Muscle layer of colon (tissue), 2 donors: ENCODE measurements around the gene SRGAP2B.
"Not testable (repeated sequence)": the region's sequence is repeated elsewhere in the genome, so short reads cannot be mapped to it uniquely, and the experiment has no call there.

ENCODE experiments used
- H3K27ac ChIP-seq: one replicate; pipeline ENCODE4 v1.7.0; 2013; ENCODE audit warnings: low read depth, mild to moderate bottlenecking, low read length, moderate library complexity
- H3K27me3 ChIP-seq, 2 donors: one replicate each; pipeline ENCODE4 v1.7.0; 2013; ENCODE audit warnings: low read length in 2 of 2, mild to moderate bottlenecking in 2 of 2; ENCODE audit not compliant: insufficient read depth in 2 of 2, control insufficient read depth in 1 of 2
- H3K36me3 ChIP-seq: one replicate; pipeline ENCODE4 v1.7.0; 2013; ENCODE audit warnings: mild to moderate bottlenecking, low read length; ENCODE audit not compliant: insufficient read depth
- H3K4me1 ChIP-seq: one replicate; pipeline ENCODE4 v1.7.0; 2013; ENCODE audit warnings: mild to moderate bottlenecking, low read length; ENCODE audit not compliant: insufficient read depth
- H3K4me3 ChIP-seq, 2 donors: one replicate each; pipeline ENCODE4 v1.7.0; 2013; ENCODE audit warnings: low read length in 2 of 2, low read depth in 1 of 2, mild to moderate bottlenecking in 1 of 2, moderate library complexity in 1 of 2
- H3K9ac ChIP-seq: one replicate; pipeline ENCODE4 v1.7.0; 2013; ENCODE audit warnings: low read length
- H3K9me3 ChIP-seq: one replicate; pipeline ENCODE4 v1.7.0; 2013; ENCODE audit warnings: mild to moderate bottlenecking, low read length
- donor health status: abdominal sarcoma.
- donor health status: Adenocarcinoma of cecum.

Gene SRGAP2B

GRCh38 chr1:144981157-144981556 lies 114.0 kb downstream of the SRGAP2B start:
- H3K9me3 ChIP-seq, H3K9ac ChIP-seq, H3K27me3 ChIP-seq, H3K27ac ChIP-seq, H3K4me3 ChIP-seq, H3K36me3 ChIP-seq, H3K4me1 ChIP-seq: not testable (repeated sequence)

DNA sequence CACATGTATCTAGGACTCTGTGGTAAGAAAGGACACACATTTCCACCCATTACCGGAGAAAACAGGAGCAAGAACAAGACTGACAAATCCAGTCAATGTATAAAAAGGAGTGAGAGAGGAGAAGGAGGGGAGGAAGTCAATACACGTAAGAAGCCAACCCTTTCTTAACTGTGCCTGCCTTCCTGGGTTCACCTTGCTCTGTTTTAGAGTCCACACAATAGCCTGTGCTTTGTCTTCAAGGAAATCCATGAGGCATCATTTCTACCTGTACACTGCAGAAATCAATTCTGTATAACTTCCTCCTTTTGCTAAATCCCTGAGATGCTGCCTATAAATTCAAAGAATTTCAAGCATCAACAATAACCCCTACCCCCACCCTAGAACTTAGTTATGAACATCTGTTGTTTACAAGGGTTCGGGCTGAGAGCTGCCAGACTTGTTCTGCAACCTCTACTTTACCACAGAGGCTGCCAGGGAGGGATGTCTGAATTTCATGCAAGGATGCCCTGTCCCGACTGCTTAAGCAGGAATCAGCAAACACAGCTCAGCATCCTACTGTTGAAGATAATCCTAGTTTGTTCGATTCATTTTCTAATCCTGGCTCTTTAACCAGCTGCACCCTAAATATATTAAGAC lies 115.0 kb downstream of the SRGAP2B start:
- H3K4me3 ChIP-seq, H3K9ac ChIP-seq, H3K27ac ChIP-seq, H3K36me3 ChIP-seq, H3K27me3 ChIP-seq, H3K4me1 ChIP-seq, H3K9me3 ChIP-seq: not testable (repeated sequence)

GRCh38 chr1:144977856-144978255 lies 117.3 kb downstream of the SRGAP2B start:
- not testable (repeated sequence) for H3K9me3 ChIP-seq, H3K4me1 ChIP-seq, H3K36me3 ChIP-seq, H3K9ac ChIP-seq, H3K27ac ChIP-seq, H3K27me3 ChIP-seq, H3K4me3 ChIP-seq

- H3K9me3 ChIP-seq, H3K27ac ChIP-seq, H3K4me3 ChIP-seq, H3K36me3 ChIP-seq, H3K9ac ChIP-seq, H3K4me1 ChIP-seq, H3K27me3 ChIP-seq: not testable (repeated sequence)
These were observed 123.2 kb downstream of the SRGAP2B start for GRCh38 chr1:144971936-144972335.

- H3K27me3 ChIP-seq, H3K27ac ChIP-seq, H3K9ac ChIP-seq, H3K36me3 ChIP-seq, H3K4me1 ChIP-seq, H3K9me3 ChIP-seq, H3K4me3 ChIP-seq: not testable (repeated sequence)
These were observed 128.6 kb downstream of the SRGAP2B start for GRCh38 chr1:144966488-144966887.

DNA sequence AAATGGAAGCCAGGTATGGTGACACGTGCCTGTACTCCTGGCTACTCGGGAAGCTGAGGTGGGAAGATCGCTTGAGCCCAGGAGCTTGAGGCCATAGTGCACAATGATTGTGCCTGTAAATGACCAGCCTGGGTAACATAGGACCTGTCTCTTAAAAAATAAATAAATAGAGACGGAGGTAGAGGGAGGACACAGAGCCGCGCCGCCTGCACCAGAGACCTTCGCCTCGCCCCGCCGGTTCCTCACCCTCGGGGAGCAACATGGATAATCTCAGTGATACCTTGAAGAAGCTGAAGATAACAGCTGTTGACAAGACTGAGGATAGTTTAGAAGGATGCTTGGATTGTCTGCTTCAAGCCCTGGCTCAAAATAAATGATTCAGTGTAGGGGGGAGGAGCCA lies 130.4 kb downstream of the SRGAP2B start:
- not testable (repeated sequence) for H3K4me1 ChIP-seq

DNA sequence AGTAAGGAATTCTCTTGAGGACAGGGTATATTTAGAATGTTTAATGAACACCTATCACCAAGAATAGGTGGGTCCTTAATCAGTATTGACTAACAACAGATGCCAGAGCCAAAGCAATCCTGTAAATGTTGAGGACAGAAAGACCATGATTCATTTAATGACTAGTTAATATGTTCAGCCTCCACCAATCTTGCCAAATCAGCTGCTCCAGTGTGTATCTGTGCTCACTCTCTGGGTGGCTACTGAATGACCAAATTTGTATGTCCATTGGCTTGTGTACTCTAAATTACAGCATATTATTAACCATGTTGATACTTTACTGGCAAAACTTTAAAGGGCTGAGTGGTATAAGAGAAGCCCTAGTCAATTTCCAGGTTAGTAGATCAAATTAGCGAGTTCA lies 130.9 kb downstream of the SRGAP2B start:
- H3K36me3 ChIP-seq, H3K4me1 ChIP-seq, H3K27ac ChIP-seq, H3K27me3 ChIP-seq, H3K9ac ChIP-seq, H3K9me3 ChIP-seq, H3K4me3 ChIP-seq: not testable (repeated sequence)

More for the DNA sequence above, 130.4 kb downstream of the SRGAP2B start:
- H3K9ac ChIP-seq, H3K9me3 ChIP-seq, H3K27ac ChIP-seq, H3K36me3 ChIP-seq, H3K27me3 ChIP-seq, H3K4me3 ChIP-seq: not testable (repeated sequence)

- not testable (repeated sequence) for H3K36me3 ChIP-seq, H3K4me3 ChIP-seq, H3K9ac ChIP-seq, H3K27ac ChIP-seq, H3K27me3 ChIP-seq, H3K4me1 ChIP-seq, H3K9me3 ChIP-seq
These were observed 131.6 kb downstream of the SRGAP2B start for GRCh38 chr1:144963571-144963970.

DNA sequence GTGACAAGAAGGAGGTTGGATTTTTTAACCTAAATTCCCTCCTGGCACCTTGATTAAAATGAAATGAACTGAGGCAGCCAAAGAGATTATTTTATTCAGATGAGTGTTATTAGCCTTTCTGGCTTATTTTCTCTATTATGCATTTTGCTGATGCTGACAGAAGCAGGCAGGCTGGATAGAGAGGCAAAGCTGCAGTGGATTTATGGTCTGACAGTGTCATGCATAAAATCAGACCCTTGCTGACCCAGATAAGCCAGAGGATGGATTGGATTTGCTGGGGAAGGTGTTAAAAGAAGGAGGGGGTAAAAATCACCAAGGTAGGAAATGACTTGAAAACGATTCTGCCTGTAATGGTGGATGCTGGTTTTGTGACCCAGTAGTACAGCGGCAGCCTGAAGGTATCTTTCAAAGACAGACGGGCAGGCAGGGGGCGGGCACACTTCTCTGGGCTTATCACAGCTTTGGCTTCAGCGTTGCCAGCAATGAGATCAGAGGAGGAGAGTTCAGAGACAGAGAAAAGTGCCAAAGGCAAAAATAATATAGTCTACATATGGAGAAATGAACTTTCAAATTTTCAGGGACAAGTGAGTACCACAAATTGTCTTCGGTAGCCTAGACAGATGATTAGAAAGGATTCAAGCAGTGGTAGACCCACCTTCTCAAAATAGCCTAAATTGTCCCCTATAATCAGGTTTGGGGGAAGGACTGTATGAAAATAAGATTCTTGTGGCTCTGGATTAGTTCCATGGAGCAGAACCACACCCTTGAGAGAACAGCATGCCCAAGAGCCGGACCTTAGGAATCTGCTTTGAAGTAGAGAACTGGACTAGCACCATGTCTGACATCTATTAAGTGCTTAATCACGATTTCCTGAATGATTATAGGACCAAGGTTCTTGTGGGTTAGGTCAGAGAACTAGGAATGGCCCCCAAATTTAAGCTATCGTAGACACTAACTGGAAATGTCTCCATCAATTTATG lies 133.2 kb downstream of the SRGAP2B start:
- not testable (repeated sequence) for H3K9me3 ChIP-seq, H3K27me3 ChIP-seq, H3K4me3 ChIP-seq, H3K4me1 ChIP-seq, H3K9ac ChIP-seq, H3K27ac ChIP-seq, H3K36me3 ChIP-seq

- not testable (repeated sequence) for H3K4me1 ChIP-seq
These were observed 134.1 kb downstream of the SRGAP2B start for GRCh38 chr1:144960929-144961488.

GRCh38 chr1:144948390-144948789 lies 146.7 kb downstream of the SRGAP2B start:
- H3K27me3 ChIP-seq, H3K4me3 ChIP-seq, H3K9ac ChIP-seq, H3K27ac ChIP-seq, H3K36me3 ChIP-seq, H3K4me1 ChIP-seq, H3K9me3 ChIP-seq: not testable (repeated sequence)

More at GRCh38 chr1:144960929-144961488, 134.1 kb downstream of the SRGAP2B start:
- not testable (repeated sequence) for H3K27ac ChIP-seq, H3K9me3 ChIP-seq, H3K9ac ChIP-seq, H3K36me3 ChIP-seq, H3K4me3 ChIP-seq, H3K27me3 ChIP-seq
